OCI-LY7 (cell line): ENCODE measurements around the gene NTF4.

Experiments used
- CTCF ChIP-seq: fragments of 200-600 bp; sonication (generic); conservative IDR thresholded peaks from 2 replicates; pipeline ENCODE4 v1.5.1; 2014; ENCODE audit warnings: mild to moderate bottlenecking, antibody characterized with exemption, low read length, moderate library complexity, mixed read lengths
- EZH2phosphoT487 ChIP-seq: fragments of 200-600 bp; sonication (generic); IDR thresholded peaks from 2 replicates; pipeline ENCODE4 v1.6.1; 2018; ENCODE audit warnings: low read depth, borderline replicate concordance, mild to moderate bottlenecking, mixed run types, antibody characterized with exemption, low read length, moderate library complexity, mixed read lengths

- TF ChIP-seq CTCF (no peak), EZH2phosphoT487 (no peak)
Observed at GRCh38 chr19:49014870-49015255, 49.8 kb downstream of the NTF4 start.
